HUES64 (cell line): Measurements from ENCODE around the gene TCF23.

Source experiments
- H3K27ac ChIP-seq: 2 replicates; pipeline ENCODE4 v1.7.0; 2013; ENCODE audit warnings: low read depth, low read length, inconsistent platforms
- H3K27me3 ChIP-seq: 2 replicates; pipeline ENCODE4 v1.6.1; 2013; ENCODE audit warnings: mild to moderate bottlenecking, low read length; ENCODE audit not compliant: insufficient read depth
- H3K36me3 ChIP-seq: 2 replicates; pipeline ENCODE4 v1.6.1; 2013; ENCODE audit warnings: mild to moderate bottlenecking, low read length; ENCODE audit not compliant: insufficient read depth
- H3K4me1 ChIP-seq: 2 replicates; pipeline ENCODE4 v1.6.1; 2013; ENCODE audit warnings: mild to moderate bottlenecking, low read length, moderate library complexity; ENCODE audit not compliant: insufficient read depth
- H3K4me3 ChIP-seq: 2 replicates; pipeline ENCODE4 v1.5.1; 2013; ENCODE audit warnings: mild to moderate bottlenecking, low read length, moderate library complexity
- H3K9ac ChIP-seq: 2 replicates; pipeline ENCODE4 v1.6.1; 2013; ENCODE audit warnings: mild to moderate bottlenecking, low read depth, low read length
- H3K9me3 ChIP-seq: 2 replicates; pipeline ENCODE4 v1.6.1; 2013; ENCODE audit warnings: low read depth, low read length; ENCODE audit not compliant: insufficient read depth
- WGBS: fragments of 150-250, 120-280 bp; methylation state at CpG from one replicate; pipeline ENCODE4 v1.1.7; 2013; ENCODE audit warnings: missing lambda C conversion rate; 5-methylcytosine and 5-hydroxymethylcytosine counted together

The TCF23 gene

GRCh38 chr2:27198627-27199026 is 49.8 kb downstream of the TCF23 start:
- Histone ChIP-seq H3K4me1 (no peaks in the 10 kb centered on the region), H3K27me3 (no peaks in the 10 kb centered on the region), H3K4me3 (no peak overlapping the region), H3K36me3 (peaks cover 42% of the 10 kb centered on the region), H3K27ac (no peak overlapping the region), H3K9me3 (no peaks in the 10 kb centered on the region), H3K9ac (no peak overlapping the region)
- WGBS, result 90% methylated on average over 2 of the region's 2 CpGs

DNA sequence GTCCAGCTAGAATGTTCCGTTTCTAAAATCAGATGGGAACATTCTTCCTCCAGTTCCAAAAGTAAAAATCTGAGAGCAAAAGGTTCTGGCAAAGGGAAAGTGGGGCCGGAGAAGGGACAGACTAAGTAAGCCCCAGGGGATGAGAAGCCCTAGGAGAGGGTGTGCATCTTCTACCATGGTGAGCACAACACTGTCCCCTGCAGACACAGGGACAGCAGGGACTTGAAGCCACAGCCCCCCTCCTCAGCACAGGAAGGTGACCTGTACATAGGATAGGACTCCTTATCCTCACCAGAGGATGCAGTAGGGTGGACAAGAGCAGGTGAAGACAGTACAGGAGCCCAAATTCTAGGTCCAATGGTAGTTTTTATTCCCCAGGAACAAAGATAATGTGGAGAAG is 50.4 kb downstream of the TCF23 start:
- peaks cover 48% of the 10 kb centered on the region for H3K36me3 ChIP-seq
- H3K4me1 ChIP-seq, result no peaks in the 10 kb centered on the region
- no peaks in the 10 kb centered on the region for H3K27me3 ChIP-seq
- no peak overlapping the region for H3K27ac ChIP-seq
- 90% methylated on average over 2 of the region's 2 CpGs for WGBS
- no peaks in the 10 kb centered on the region for H3K9me3 ChIP-seq
- no peak overlapping the region for H3K4me3 ChIP-seq
- H3K9ac ChIP-seq, result no peak overlapping the region

DNA sequence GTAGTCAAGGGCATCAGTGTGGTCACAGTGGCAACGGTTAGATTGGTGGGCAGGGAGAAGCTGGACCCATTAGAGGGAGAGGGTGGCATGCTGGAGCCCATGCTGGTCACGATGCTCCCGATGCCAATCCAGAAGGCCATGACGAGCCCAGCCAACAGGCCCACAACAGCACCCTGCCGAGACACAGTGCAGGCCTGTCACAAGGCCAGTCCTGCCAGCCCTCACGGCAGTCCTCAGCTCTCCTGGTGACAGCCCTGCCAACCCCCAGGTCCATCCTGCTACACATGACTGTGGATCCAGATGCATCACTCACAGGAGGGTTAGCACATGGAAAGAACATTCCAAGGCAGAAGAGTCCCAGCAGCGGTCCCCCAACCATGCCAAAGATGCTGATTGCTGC is 52.9 kb downstream of the TCF23 start:
- H3K9ac ChIP-seq, result no peak overlapping the region
- no peak overlapping the region for H3K4me3 ChIP-seq
- H3K27me3 ChIP-seq, result no peaks in the 10 kb centered on the region
- peaks cover 72% of the 10 kb centered on the region for H3K36me3 ChIP-seq
- 95% methylated on average over 7 of the region's 7 CpGs for WGBS
- H3K27ac ChIP-seq, result no peak overlapping the region
- H3K4me1 ChIP-seq, result no peaks in the 10 kb centered on the region
- no peaks in the 10 kb centered on the region for H3K9me3 ChIP-seq

- no peak overlapping the region for H3K27ac ChIP-seq
- no peaks in the 10 kb centered on the region for H3K9me3 ChIP-seq
- no peaks in the 10 kb centered on the region for H3K4me1 ChIP-seq
- no peaks in the 10 kb centered on the region for H3K27me3 ChIP-seq
- WGBS, result 92% methylated on average over 2 of the region's 2 CpGs
- peaks cover 84% of the 10 kb centered on the region for H3K36me3 ChIP-seq
- no peak overlapping the region for H3K9ac ChIP-seq
- H3K4me3 ChIP-seq, result no peak overlapping the region
Measured at GRCh38 chr2:27202854-27203253, 54.0 kb downstream of the TCF23 start.

DNA sequence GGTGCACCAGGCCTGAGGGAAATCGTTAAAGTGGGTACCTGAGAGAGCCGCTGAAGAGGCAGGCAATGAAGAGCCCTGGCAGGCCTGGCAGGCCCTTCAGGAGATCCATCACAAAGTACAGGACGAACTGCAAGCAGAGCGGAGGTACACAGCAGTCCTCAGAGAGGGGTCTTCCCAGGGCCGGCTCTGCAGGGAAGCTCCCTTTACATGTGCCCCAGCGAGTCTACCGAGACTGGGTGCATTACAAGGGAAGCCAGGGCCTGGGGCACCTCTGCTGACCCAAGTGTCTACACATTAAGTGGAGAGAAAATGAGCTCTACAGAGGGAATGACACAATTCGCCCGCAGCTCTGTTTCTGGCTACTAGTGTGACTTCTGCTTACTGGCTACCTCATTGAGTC is 54.9 kb downstream of the TCF23 start:
- Histone ChIP-seq H3K27me3 (no peaks in the 10 kb centered on the region), H3K4me1 (no peaks in the 10 kb centered on the region), H3K27ac (no peak overlapping the region), H3K9me3 (no peaks in the 10 kb centered on the region), H3K9ac (no peak overlapping the region), H3K4me3 (no peak overlapping the region), H3K36me3 (peaks cover 93% of the 10 kb centered on the region)
- WGBS, result 95% methylated on average over 9 of the region's 9 CpGs

- Histone ChIP-seq H3K36me3 (peaks cover 96% of the 10 kb centered on the region), H3K27me3 (no peaks in the 10 kb centered on the region), H3K9ac (no peak overlapping the region), H3K9me3 (no peaks in the 10 kb centered on the region), H3K4me3 (no peak overlapping the region), H3K27ac (no peak overlapping the region), H3K4me1 (no peaks in the 10 kb centered on the region; the same call in 1 of the 2 replicates)
- WGBS, result 98% methylated on average over 8 of the region's 8 CpGs
Measured at GRCh38 chr2:27204566-27204965, 55.8 kb downstream of the TCF23 start.

- Histone ChIP-seq H3K27me3 (no peaks in the 10 kb centered on the region), H3K9me3 (no peaks in the 10 kb centered on the region), H3K9ac (no peak overlapping the region), H3K4me1 (no peaks in the 10 kb centered on the region; the same call in 1 of the 2 replicates), H3K36me3 (peaks cover 95% of the 10 kb centered on the region), H3K4me3 (no peak overlapping the region), H3K27ac (no peak overlapping the region)
- 95% methylated on average over 8 of the region's 8 CpGs for WGBS
Measured at GRCh38 chr2:27205206-27205605, 56.4 kb downstream of the TCF23 start.

DNA sequence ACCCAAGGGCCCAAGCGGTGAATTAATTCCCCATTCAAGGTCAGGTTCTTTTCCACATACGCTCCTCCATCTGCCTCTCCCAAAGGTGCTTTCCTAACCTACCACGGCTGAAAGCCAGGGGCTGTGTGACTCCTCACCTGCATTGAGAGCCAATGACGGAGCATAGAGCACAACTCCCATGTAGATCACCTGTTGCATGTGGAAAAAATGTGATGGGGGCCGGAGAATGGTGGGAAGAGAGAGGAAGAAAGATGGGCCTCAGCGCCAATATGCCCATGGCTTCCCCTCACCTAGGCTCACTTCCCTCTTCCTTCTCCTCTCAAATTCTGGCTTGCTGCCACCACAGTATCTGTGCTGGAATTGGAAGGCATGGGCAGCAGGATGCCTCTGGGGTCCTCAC is 57.5 kb downstream of the TCF23 start:
- WGBS, result 96% methylated on average over 6 of the region's 6 CpGs
- peaks cover 88% of the 10 kb centered on the region for H3K36me3 ChIP-seq

More for the DNA sequence above, 57.5 kb downstream of the TCF23 start:
- no peak overlapping the region for H3K9ac ChIP-seq
- H3K9me3 ChIP-seq, result no peaks in the 10 kb centered on the region
- H3K27me3 ChIP-seq, result no peaks in the 10 kb centered on the region
- H3K4me3 ChIP-seq, result no peak overlapping the region
- H3K4me1 ChIP-seq, result no peaks in the 10 kb centered on the region; the same call in 1 of the 2 replicates
- no peak overlapping the region for H3K27ac ChIP-seq
